T-cell (primary cell): ENCODE measurements around the gene SYCP3. TPM values are rescaled to one million over a fixed set of nuclear protein-coding genes. Genes with fewer than 3 reads are reported as not detected.
A peak's percentile ranks its signal among the peaks of the same experiment; 100 is the strongest.

Source experiments
- ATAC-seq, 4 experiments: fragments of 200-7000 bp in 3 of 4; fragments of 150-1000 bp in 1 of 4; cut with Tn5 transposase; replicated peaks in 1 of 4; 1 replicate in 3 of 4; 2 replicates in 1 of 4; pipeline ENCODE4 v1.10.0; 2021; ENCODE audit warnings: moderate library complexity in 3 of 4, mild to moderate bottlenecking in 2 of 4, moderate number of reproducible peaks in 1 of 4
- CTCF ChIA-PET, 2 donors: fragments of 300-600 bp; sonication (Branson Sonifier 250); formaldehyde crosslinking; loops; one replicate each; lab custom pipeline; 2022; ENCODE audit warnings: antibody characterized with exemption in 2 of 2; lab: Charles Lee
- POLR2A ChIA-PET, 2 donors: fragments of 300-600 bp; sonication (Branson Sonifier 250); formaldehyde crosslinking; loops; one replicate each; lab custom pipeline; 2022; ENCODE audit warnings: antibody characterized with exemption in 2 of 2; lab: Charles Lee
- DNase-seq, 35 experiments: peaks; one replicate each; pipeline versions ENCODE4 v3.0.0 to v3.0.0-alpha.2; 2013 to 2023
- H3K27ac ChIP-seq: one replicate; pipeline ENCODE4 v1.5.1; 2013; ENCODE audit warnings: low read length
- H3K27me3 ChIP-seq, 2 experiments: replicated peaks in 1 of 2; 1 replicate in 1 of 2; 2 replicates in 1 of 2; pipeline versions ENCODE4 v1.6.1 to v1.7.0; 2013; ENCODE audit warnings: low read length in 1 of 2, mixed read lengths in 1 of 2; ENCODE audit not compliant: control insufficient read depth in 2 of 2, insufficient read depth in 2 of 2; ENCODE audit errors: extremely low read depth in 1 of 2
- H3K36me3 ChIP-seq, 2 donors: 1 replicate in 1 of 2; 2 replicates in 1 of 2; pipeline versions ENCODE4 v1.6.1 to v1.7.0; 2013; ENCODE audit warnings: low read length in 1 of 2; ENCODE audit not compliant: control insufficient read depth in 2 of 2, insufficient read depth in 1 of 2; ENCODE audit errors: extremely low read depth in 1 of 2
- H3K4me1 ChIP-seq, 2 experiments: 1 replicate in 1 of 2; 2 replicates in 1 of 2; pipeline versions ENCODE4 v1.6.1 to v1.7.0; 2013; ENCODE audit warnings: low read length in 2 of 2, mixed read lengths in 1 of 2; ENCODE audit not compliant: insufficient read depth in 2 of 2, control insufficient read depth in 1 of 2; ENCODE audit errors: extremely low read depth in 1 of 2
- H3K4me3 ChIP-seq, 2 donors: 1 replicate in 1 of 2; 2 replicates in 1 of 2; pipeline versions ENCODE4 v1.5.1 to v1.7.0; 2013; ENCODE audit warnings: mild to moderate bottlenecking in 2 of 2, low read length in 1 of 2, moderate library complexity in 1 of 2; ENCODE audit not compliant: control insufficient read depth in 1 of 2; ENCODE audit errors: extremely low read depth in 1 of 2
- H3K9me3 ChIP-seq: 2 replicates; pipeline ENCODE4 v1.7.0; 2013
- H3K27ac Mint-ChIP-seq, 2 donors: one replicate each; pipeline ENCODE4 v1.8.0; 2020 to 2021; ENCODE audit warnings: mild to moderate bottlenecking in 2 of 2, mixed read lengths in 2 of 2
- H3K27me3 Mint-ChIP-seq, 2 donors: one replicate each; pipeline ENCODE4 v1.8.0; 2021 to 2022; ENCODE audit warnings: mixed read lengths in 2 of 2
- H3K36me3 Mint-ChIP-seq: one replicate; pipeline ENCODE4 v1.8.0; 2021; ENCODE audit warnings: mixed read lengths
- H3K4me1 Mint-ChIP-seq, 3 donors: one replicate each; pipeline ENCODE4 v1.8.0; 2020 to 2022; ENCODE audit warnings: mixed read lengths in 3 of 3, mild to moderate bottlenecking in 1 of 3
- H3K4me3 Mint-ChIP-seq, 3 donors: one replicate each; pipeline ENCODE4 v1.8.0; 2020 to 2022; ENCODE audit warnings: mild to moderate bottlenecking in 3 of 3, mixed read lengths in 3 of 3, moderate library complexity in 3 of 3
- H3K9me3 Mint-ChIP-seq, 3 donors: one replicate each; pipeline ENCODE4 v1.8.0; 2020 to 2022; ENCODE audit warnings: mixed read lengths in 3 of 3
- WGBS: methylation state at CpG from one replicate; pipeline ENCODE4 v1.1.5; 2013; ENCODE audit warnings: missing lambda C conversion rate; ENCODE audit not compliant: insufficient coverage; 5-methylcytosine and 5-hydroxymethylcytosine counted together
- total RNA-seq, 35 experiments: library from RNA in 6 of 35; stranded (reverse) in 6 of 35; fragments of 120-200 nt in 1 of 35; gene quantifications; one replicate each; pipeline versions ENCODE4 v1.2.1 to v1.2.4 and lab custom pipeline; 2013 to 2026

Gene SYCP3
- total RNA-seq, 5 donors from 2014 or later (not counting 1 experiment from before 2014, with no cell fraction given), result 0.26 to 0.95 (median 0.69) TPM

- peaks cover 0 to 9% (median 8%) of the 10 kb centered on the region in 3 donors for H3K4me1 Mint-ChIP-seq
- DNase-seq, result no peak
- ATAC-seq, result no peak
- CTCF ChIA-PET, result interaction anchor here (1.2 to 3.2 kb wide), 3 partner anchors 49 to 63 kb away, joined by 3 to 16 read pairs (median 3); no protein-coding TSS in a partner anchor
- no peak overlapping the region for H3K4me3 ChIP-seq
- peaks cover 15% of the 10 kb centered on the region for H3K36me3 Mint-ChIP-seq
- POLR2A ChIA-PET, result interaction anchor here in 1 of 2 donors (0.6 kb wide), 1 partner anchor 99 kb away, joined by 3 read pairs; no protein-coding TSS in a partner anchor
- H3K4me1 ChIP-seq, result no peaks in the 10 kb centered on the region
- peaks cover 5 to 35% of the 10 kb centered on the region in 2 donors for H3K36me3 ChIP-seq
- no peaks in the 10 kb centered on the region for H3K9me3 ChIP-seq
- no peaks in the 10 kb centered on the region for H3K27me3 Mint-ChIP-seq
- no peaks in the 10 kb centered on the region for H3K9me3 Mint-ChIP-seq
- no peaks in the 10 kb centered on the region for H3K27me3 ChIP-seq
- H3K4me3 Mint-ChIP-seq, result no peak overlapping the region
- peak overlapping the region in 1 of 2 donors; percentile 41 for H3K27ac Mint-ChIP-seq
- 86% methylated on average over 1 of the region's 2 CpGs for WGBS
- H3K27ac ChIP-seq, result no peak overlapping the region
Measured at GRCh38 chr12:101775816-101776215, 36.6 kb upstream of the SYCP3 start.

GRCh38 chr12:101773650-101774162, 34.4 kb upstream of the SYCP3 start:
- CTCF ChIA-PET, result interaction anchor here (0.5 to 3.0 kb wide), 22 partner anchors 12 to 113 kb away, joined by 3 to 62 read pairs (median 6); partner anchors contain the start of gene GNPTAB (in 2 of the 2)
- Mint-ChIP-seq H3K4me3 (no peak overlapping the region), H3K9me3 (no peaks in the 10 kb centered on the region), H3K27ac (no peak overlapping the region), H3K4me1 (peaks cover 0 to 7% (median 5%) of the 10 kb centered on the region in 3 donors), H3K27me3 (no peaks in the 10 kb centered on the region), H3K36me3 (peaks cover 20% of the 10 kb centered on the region)
- DNase-seq (peak; percentile 32 to 85 (median 60)), ATAC-seq (peak; percentile 84 to 94 (median 90))
- Histone ChIP-seq H3K27ac (no peak overlapping the region), H3K4me3 (no peak overlapping the region), H3K27me3 (no peaks in the 10 kb centered on the region), H3K9me3 (no peaks in the 10 kb centered on the region), H3K4me1 (no peaks in the 10 kb centered on the region), H3K36me3 (peaks cover 11 to 41% of the 10 kb centered on the region in 2 donors)
- POLR2A ChIA-PET, result interaction anchor here in 1 of 2 donors (1.1 kb wide), 1 partner anchor 65 kb away, joined by 6 read pairs; no protein-coding TSS in a partner anchor
- no CpG with 5 or more reads among the region's 2 CpGs for WGBS

- Mint-ChIP-seq H3K27ac (no peak overlapping the region), H3K9me3 (no peaks in the 10 kb centered on the region), H3K36me3 (peaks cover 20% of the 10 kb centered on the region), H3K4me3 (no peak overlapping the region), H3K4me1 (peaks cover 0 to 7% (median 5%) of the 10 kb centered on the region in 3 donors), H3K27me3 (no peaks in the 10 kb centered on the region)
- Histone ChIP-seq H3K27ac (no peak overlapping the region), H3K4me1 (no peaks in the 10 kb centered on the region), H3K4me3 (no peak overlapping the region), H3K27me3 (no peaks in the 10 kb centered on the region), H3K9me3 (no peaks in the 10 kb centered on the region), H3K36me3 (peaks cover 9 to 46% of the 10 kb centered on the region in 2 donors)
- no peak for ATAC-seq
- 100% methylated on average over 1 of the region's 5 CpGs for WGBS
- ChIA-PET POLR2A (interaction anchor here in 1 of 2 donors (0.7 kb wide), 1 partner anchor 67 kb away, joined by 3 read pairs; no protein-coding TSS in a partner anchor), CTCF (interaction anchor here (0.6 to 3.0 kb wide), 12 partner anchors 12 to 71 kb away, joined by 3 to 62 read pairs (median 6); partner anchors contain the start of gene GNPTAB (in 2 of the 2))
- DNase-seq, result no peak
Measured at GRCh38 chr12:101772012-101772775, 32.9 kb upstream of the SYCP3 start.

GRCh38 chr12:101769865-101770264, 30.6 kb upstream of the SYCP3 start:
- Histone ChIP-seq H3K9me3 (no peaks in the 10 kb centered on the region), H3K27ac (no peak overlapping the region), H3K4me1 (no peaks in the 10 kb centered on the region), H3K27me3 (no peaks in the 10 kb centered on the region), H3K4me3 (no peak overlapping the region), H3K36me3 (peaks cover 9 to 60% of the 10 kb centered on the region in 2 donors)
- Mint-ChIP-seq H3K9me3 (no peaks in the 10 kb centered on the region), H3K27ac (no peak overlapping the region), H3K36me3 (peaks cover 28% of the 10 kb centered on the region), H3K27me3 (no peaks in the 10 kb centered on the region), H3K4me1 (peaks cover 0 to 7% (median 5%) of the 10 kb centered on the region in 3 donors), H3K4me3 (no peak overlapping the region)
- ChIA-PET CTCF (interaction anchor here (0.6 to 1.8 kb wide), 4 partner anchors 61 to 118 kb away, joined by 3 to 9 read pairs (median 5); partner anchors contain the start of gene GNPTAB (in 1 of the 2)), POLR2A (interaction anchor here in 1 of 2 donors (0.6 kb wide), 1 partner anchor 361 kb away, joined by 3 read pairs; no protein-coding TSS in a partner anchor)
- WGBS, result no CpG with 5 or more reads among the region's 5 CpGs
- no peak for DNase-seq
- no peak for ATAC-seq

- Mint-ChIP-seq H3K9me3 (no peaks in the 10 kb centered on the region), H3K36me3 (peaks cover 32% of the 10 kb centered on the region)
Measured at GRCh38 chr12:101768781-101769180, 29.5 kb upstream of the SYCP3 start.

GRCh38 chr12:101767537-101767936, 28.3 kb upstream of the SYCP3 start:
- Histone ChIP-seq H3K36me3 (peaks cover 8 to 67% of the 10 kb centered on the region in 2 donors), H3K27ac (no peak overlapping the region), H3K9me3 (no peaks in the 10 kb centered on the region), H3K4me3 (no peak overlapping the region), H3K27me3 (no peaks in the 10 kb centered on the region), H3K4me1 (no peaks in the 10 kb centered on the region)
- no peaks in the 10 kb centered on the region for H3K4me1 Mint-ChIP-seq
- ChIA-PET CTCF (interaction anchor here in 1 of 2 donors (0.6 kb wide), 1 partner anchor 9 kb away, joined by 8 read pairs; no protein-coding TSS in a partner anchor), POLR2A (no interaction called here)
- H3K27ac Mint-ChIP-seq, result no peak overlapping the region
- H3K36me3 Mint-ChIP-seq, result peaks cover 28% of the 10 kb centered on the region
- H3K27me3 Mint-ChIP-seq, result no peaks in the 10 kb centered on the region
- no peak for DNase-seq
- WGBS, result no CpG with 5 or more reads among the region's 1 CpG
- no peak for ATAC-seq
- H3K9me3 Mint-ChIP-seq, result no peaks in the 10 kb centered on the region
- no peak overlapping the region for H3K4me3 Mint-ChIP-seq

More at GRCh38 chr12:101768781-101769180, 29.5 kb upstream of the SYCP3 start:
- H3K27ac ChIP-seq, result no peak overlapping the region
- H3K4me3 ChIP-seq, result no peak overlapping the region
- ATAC-seq (no peak), DNase-seq (no peak)
- Mint-ChIP-seq H3K27ac (no peak overlapping the region), H3K4me3 (no peak overlapping the region), H3K4me1 (peaks cover 0 to 7% (median 3%) of the 10 kb centered on the region in 3 donors), H3K27me3 (no peaks in the 10 kb centered on the region)
- H3K4me1 ChIP-seq, result no peaks in the 10 kb centered on the region
- H3K36me3 ChIP-seq, result peaks cover 8 to 67% of the 10 kb centered on the region in 2 donors
- ChIA-PET CTCF (interaction anchor here (1.0 to 1.8 kb wide), 2 partner anchors 62 to 70 kb away, joined by 3 to 9 read pairs; partner anchors contain the start of gene GNPTAB (in 1 of the 2)), POLR2A (interaction anchor here in 1 of 2 donors (0.6 kb wide), 1 partner anchor 70 kb away, joined by 8 read pairs; no protein-coding TSS in a partner anchor)
- WGBS, result 100% methylated on average over 2 of the region's 2 CpGs
- no peaks in the 10 kb centered on the region for H3K27me3 ChIP-seq
- no peaks in the 10 kb centered on the region for H3K9me3 ChIP-seq
